ENCODE results near the gene STIP1.

GRCh38 chr11:64232967-64233315 is 47.0 kb downstream of the STIP1 start:
- TF ChIP-seq YY1 (IDR thresholded peaks at IDR 0.05; ENCODE audit: low read depth) (no peak), TAF1 (IDR thresholded peaks at IDR 0.05; ENCODE audit: low read depth) (no peak), EP300 (IDR thresholded peaks at IDR 0.05; ENCODE audit: borderline replicate concordance) (no peak), TEAD4 (IDR thresholded peaks at IDR 0.05) (no peak), REST (IDR thresholded peaks at IDR 0.05; ENCODE audit: low read depth) (no peak), EGR1 (IDR thresholded peaks at IDR 0.05) (no peak)

Measured in Ishikawa (cell line).